CD4-positive, alpha-beta T cell treated with Interleukin-4 for 1 hour (primary cell): ENCODE measurements around the gene TOMM40.
A peak's percentile ranks its signal among the peaks of the same experiment; 100 is the strongest.
"Not testable (repeated sequence)": the region's sequence is repeated elsewhere in the genome, so short reads cannot be mapped to it uniquely, and the experiment has no call there.

ENCODE experiments used
- DNase-seq, 2 donors: peaks; one replicate each; pipeline ENCODE4 v3.0.0-alpha.2; 2020 to 2022

The TOMM40 gene

DNA sequence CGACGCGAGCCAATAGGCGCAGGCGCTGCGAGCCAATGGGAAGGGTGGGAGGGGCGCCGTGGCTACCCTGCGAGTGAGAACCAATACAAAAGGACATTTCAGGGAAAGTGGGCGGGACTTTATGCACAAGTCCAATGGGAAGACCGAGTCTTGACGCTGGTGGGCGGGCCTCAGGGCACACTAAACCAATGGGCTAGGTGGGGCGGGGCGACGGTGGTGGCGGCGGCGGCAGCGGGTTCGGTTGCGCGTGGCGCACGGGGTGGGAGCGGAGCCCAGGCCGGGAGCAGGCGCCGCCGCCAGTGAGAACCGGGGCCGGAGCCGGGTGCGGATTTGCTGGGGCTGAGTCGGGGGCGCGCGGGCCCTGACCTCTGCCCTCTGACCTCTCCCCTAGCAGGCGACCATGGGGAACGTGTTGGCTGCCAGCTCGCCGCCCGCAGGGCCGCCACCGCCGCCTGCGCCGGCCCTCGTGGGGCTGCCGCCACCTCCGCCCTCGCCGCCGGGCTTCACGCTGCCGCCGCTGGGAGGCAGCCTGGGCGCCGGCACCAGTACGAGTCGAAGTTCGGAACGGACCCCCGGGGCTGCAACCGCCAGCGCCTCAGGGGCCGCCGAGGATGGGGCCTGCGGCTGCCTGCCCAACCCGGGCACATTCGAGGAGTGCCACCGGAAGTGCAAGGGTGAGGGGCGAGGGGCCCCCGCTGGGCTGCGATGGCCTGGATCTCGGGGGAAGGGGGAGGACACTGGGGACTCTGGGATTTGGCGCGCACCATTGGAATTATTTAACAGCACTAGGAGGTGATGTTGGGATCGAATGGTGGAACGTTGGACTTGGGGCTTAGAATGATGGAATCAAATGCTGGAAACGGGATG, at the start of gene TOMM40:
Gene TOMM40 (plus strand): TSS at position 239 of the 867 bp plus-strand sequence. CDS start 162 bp downstream, at position 401.
- no peak for DNase-seq

DNA sequence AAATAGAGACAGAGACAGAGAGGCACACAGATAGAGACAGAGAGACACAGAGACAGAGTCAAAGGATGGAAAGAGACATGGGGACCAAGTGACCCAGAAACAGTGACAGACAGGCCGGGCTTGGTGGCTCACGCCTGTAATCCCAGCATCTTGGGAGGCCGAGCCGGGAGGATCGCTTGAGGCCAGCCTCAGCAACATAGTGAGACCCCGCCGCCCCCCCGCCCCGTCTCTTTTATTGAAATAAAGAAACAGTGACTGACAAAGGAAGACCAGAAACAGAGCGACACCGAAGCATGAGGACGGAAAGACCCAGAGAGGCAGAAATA, 45.8 kb upstream of the TOMM40 start:
- DNase-seq: no peak

DNA sequence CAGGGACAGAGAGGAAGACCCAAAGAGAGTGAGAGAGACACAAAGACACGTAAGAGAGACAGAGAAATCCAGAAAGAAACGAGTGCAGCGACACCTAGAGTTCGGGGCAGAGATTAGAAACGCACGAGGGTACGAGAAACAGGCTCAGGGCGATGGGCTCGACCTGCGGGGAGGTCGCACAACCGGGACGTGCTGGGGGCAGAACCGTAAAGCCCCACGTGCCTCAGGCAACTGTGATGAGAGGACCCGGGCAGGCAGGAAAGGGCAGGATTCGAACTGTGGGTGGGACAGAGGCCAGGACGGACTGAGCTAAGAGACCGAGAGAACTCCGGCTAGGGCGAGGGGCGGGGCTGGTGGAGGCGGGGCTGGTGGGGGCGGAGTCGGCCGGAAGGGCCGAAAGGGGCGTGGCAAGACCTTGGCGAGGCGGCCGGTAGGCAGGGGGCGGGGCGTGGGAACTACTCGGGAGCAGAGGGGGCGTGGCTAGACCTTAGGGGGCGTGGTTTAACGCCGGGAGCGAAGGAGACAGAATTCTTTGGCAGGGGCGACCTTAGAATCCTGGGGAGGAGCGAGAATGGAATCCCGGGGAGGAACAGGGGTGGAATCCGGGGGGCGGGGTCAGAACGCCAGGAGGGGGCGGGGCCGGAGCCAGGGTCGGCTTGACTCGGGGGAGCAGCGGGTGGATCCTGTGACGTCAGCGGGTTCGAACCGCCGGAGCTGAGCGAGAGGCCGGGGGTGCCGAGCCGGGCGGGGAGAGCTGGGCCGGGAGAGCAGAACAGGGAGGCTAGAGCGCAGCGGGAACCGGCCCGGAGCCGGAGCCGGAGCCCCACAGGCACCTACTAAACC, 45.2 kb upstream of the TOMM40 start, which contains the start of gene NECTIN2:
Gene NECTIN2 (plus strand): TSS at position 686 of the 843 bp plus-strand sequence. CDS start 229 bp downstream, outside the sequence.
- peak; percentile 78 to 86 for DNase-seq

DNA sequence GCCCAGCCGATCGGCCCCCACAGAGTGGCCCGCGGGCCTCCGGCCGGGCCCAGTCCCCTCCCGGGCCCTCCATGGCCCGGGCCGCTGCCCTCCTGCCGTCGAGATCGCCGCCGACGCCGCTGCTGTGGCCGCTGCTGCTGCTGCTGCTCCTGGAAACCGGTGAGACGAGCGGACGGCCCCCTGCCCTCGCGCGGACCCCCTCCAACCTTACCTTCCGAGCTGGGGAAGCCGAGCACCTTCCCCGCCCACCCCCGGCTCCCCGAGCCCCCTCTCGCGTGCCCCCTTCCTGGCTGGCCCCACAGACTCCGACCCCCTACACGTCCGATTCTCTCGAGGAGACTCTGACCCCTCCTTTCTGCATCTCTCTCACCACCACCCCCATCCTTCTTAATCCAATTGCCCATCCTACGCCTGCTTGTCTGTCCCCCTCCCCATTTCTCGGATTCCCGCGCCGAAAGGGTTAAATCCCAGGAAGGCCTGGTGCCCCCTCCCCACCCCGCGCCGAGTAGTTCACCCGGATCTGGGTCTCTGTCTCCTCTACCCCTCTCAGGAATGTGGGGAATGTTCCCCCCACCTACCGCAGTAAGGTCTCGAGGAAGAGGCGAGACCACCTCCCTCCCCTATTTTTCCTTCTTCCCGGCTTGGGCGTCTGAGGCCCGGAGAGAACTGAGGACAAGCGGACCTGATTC, 44.5 kb upstream of the TOMM40 start:
- DNase-seq: no peak

GRCh38 chr19:44847144-44848035, 43.7 kb upstream of the TOMM40 start:
- no peak for DNase-seq

- DNase-seq: no peak
Measured at GRCh38 chr19:44848036-44848811, 42.8 kb upstream of the TOMM40 start.

DNA sequence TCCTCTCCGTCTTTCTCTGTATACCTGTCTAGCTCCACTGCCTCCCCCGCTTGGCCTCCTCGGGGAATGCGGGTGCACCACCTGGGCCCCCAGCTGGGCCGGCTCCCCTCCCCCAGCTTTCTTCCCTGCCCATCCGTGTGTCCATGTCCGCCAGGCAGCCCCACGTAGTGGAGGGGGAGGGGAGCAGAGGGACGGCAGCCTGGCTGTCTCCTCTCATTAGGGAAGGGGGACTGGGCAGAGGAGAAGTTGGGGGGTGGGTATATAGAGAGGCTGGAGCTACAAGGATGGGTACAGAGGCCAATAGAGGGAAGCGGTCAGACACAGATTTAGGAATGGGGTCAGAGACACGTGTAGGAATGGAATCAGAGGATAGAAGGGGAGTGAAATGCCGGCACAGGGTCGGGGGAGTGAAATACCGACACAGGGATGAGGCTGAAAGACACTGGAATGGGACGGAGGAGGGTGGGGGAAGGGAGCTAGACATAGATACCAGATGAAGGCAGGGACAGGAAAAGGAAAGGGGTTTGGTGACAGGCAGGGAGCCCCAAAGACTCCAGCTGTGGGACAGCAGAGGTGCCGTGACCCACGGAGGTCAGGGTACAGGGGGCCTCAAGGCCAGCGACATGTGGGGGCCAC, 42.1 kb upstream of the TOMM40 start:
- DNase-seq: no peak

GRCh38 chr19:44850641-44851109, 40.4 kb upstream of the TOMM40 start:
- DNase-seq: no peak

DNA sequence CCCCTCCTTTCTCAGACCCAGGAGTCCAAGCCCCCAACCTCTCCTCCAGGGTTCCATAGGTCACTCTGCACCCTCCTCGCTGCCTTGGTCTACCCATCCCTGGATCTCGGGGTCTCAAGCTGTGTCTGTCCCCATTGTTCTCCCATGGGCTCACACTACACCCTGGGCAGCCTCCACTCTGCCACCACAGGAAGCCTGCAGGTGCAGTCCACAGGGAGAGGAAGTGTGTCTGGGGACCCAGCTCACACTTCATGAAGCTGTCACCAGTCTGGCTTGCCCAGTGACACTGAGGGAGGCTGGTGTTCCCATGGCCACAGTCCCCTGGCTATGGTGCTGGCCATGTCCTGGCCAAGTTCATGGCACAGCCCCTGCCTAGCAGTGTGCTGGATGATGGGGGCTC, 39.6 kb upstream of the TOMM40 start:
- no peak for DNase-seq

DNA sequence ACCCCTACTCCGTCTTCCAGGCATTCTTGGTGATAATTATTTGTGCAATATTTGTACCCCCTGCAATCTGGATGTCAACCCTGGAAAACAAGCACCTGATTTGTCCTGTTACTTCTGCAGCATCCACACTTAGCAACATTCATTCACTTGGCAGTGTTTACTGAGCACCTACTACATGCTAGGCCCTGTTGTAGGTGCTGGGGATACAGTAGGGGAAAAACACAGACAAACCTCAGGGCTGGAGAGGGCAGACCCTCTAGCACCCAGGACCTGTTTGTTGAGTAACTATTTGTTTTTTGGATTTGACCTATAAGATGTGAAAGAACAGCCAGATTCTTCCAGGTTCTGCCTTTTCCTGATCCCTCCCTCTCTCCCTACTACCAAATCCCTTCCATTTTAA, 35.4 kb upstream of the TOMM40 start:
- no peak for DNase-seq

- DNase-seq: no peak
Measured at GRCh38 chr19:44856421-44857083, 34.5 kb upstream of the TOMM40 start.

DNA sequence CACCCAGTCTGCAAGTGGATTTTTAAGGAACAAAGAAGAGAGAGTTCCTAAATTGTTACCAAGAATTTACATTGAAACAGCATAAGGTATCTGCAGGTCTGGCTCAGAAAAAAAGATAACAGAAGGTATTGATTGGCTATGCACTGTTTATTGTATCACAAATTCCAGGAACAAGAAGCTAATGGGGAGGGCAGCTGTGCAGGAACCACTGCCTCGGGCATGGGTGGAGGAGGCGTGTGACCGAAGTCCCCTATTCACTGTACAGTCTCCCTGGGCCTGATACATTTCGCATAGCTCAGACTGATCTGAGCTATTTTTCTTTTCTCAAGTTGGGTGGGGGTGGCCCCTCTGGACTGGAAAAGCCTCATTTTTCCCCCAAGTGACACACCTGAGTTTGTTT, 33.2 kb upstream of the TOMM40 start:
- DNase-seq: no peak

- not testable (repeated sequence) for DNase-seq
Measured at GRCh38 chr19:44861576-44861975, 29.5 kb upstream of the TOMM40 start.

DNA sequence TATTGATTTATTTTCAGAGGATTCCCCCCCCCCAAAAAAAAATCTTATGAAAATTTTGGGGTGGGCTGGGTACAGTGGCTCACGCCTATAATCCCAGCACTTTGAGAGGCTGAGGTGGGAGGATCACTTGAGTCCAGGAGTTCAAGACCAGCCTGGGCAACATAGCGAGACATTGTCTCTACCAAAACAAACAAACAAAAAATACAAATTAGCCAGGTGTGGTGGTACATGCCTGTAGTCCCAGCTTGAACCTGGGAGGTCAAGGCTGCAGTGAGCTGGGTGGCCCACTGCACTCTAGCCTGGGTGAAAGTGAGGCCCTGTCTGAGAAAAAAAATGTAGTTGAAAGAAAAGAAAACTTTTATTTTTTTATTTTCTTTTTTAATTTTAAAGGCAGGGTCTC, 27.1 kb upstream of the TOMM40 start:
- no peak for DNase-seq

DNA sequence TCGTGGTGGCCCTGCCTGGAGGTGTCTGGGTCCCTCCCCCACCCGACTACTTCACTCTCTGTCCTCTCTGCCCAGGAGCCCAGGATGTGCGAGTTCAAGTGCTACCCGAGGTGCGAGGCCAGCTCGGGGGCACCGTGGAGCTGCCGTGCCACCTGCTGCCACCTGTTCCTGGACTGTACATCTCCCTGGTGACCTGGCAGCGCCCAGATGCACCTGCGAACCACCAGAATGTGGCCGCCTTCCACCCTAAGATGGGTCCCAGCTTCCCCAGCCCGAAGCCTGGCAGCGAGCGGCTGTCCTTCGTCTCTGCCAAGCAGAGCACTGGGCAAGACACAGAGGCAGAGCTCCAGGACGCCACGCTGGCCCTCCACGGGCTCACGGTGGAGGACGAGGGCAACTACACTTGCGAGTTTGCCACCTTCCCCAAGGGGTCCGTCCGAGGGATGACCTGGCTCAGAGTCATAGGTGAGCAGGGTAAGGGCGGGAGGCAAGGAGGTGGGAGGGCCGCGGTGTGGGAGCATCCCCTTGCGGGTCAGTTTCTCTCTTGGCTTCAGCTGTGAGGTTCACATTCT, 25.8 kb upstream of the TOMM40 start:
- no peak for DNase-seq

DNA sequence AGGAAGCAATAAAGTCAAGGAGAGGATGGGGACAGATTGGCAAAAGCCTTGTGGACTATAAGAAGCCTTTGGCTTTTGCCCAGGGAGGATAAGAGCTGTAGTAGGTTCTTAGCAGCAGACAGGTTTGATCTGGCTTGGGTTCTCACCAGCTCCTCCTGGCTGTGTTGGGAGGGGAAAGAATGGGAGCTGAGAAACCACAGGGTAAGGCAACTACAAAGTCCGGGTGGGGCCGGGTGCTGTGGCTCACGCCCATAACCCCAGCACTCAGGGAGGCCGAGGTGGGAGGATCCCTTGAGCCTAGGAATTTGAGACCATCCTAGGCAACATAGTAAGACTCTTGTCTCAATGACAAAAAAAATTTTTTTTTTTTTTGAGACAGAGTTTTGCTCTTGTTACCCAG, 24.4 kb upstream of the TOMM40 start:
- DNase-seq: no peak

DNA sequence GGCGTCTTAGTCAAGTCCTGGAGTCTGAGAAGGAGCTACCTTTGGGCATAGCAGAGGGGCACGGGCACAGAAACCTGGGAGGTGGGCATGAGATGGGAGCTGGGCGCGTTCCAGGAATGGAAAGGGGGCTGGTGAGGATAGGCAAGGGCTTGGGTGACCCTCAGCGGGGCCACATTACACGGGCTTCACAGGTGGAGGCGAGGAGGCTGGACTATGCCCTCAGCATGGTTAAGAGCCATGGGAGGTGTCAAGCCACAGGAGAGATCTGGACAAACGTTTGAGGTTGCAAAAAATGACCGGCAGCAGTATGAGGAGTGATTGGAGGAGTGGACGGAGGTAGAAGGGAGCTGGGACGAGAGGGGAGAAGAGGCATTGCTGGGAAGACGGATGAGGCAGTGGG, 23.5 kb upstream of the TOMM40 start:
- no peak for DNase-seq

DNA sequence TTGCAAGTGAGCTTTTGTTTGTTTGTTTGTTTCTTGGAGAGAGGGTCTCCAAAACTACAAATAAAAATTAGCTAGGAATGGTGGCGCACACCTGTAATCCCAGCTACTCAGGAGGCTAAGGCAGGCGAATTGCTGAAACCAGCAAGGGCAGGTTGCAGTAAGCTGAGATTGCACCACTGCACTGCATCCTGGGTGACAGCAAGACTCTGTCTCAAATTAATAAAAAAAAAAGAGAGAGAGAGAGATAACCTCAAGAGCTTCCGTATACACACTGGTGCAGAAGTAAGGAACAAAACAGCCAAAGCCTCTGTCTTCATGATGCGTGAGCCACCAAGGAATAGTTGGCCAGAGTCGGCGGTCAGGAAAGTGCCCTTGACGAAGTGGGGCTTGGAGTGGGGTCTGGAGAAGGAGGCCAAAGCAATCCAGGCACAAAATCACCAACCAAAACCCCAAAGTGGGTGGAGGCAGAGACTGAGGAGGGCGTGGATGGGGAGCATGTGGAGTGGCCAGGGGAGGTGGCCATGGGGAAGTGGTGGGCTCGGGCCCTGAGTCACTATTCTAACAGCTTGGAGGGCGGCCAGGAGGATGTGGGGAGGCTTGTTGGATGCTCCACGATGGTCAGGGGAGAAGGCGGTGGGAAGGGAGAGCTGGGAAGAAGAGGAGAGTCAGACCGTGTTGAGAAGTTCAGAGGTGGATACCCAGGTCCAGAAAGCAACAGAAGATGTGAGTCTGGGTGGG, 21.2 kb upstream of the TOMM40 start:
- no peak for DNase-seq

- DNase-seq: no peak
Measured at GRCh38 chr19:44871809-44872208, 19.2 kb upstream of the TOMM40 start.
